Calu3 (cell line): Measurements from ENCODE around the gene SNAPC4. TPM values are rescaled to one million over a fixed set of nuclear protein-coding genes. Genes with fewer than 3 reads are reported as not detected.

Experiments
- BruUV-seq: library from RNA; stranded (reverse); fragments of 400-500 nt; replicated peaks from 2 replicates; lab custom pipeline; 2021; lab: Mats Ljungman, UMichigan
- CTCF ChIA-PET: fragments of 300-600 bp; sonication (Branson Sonifier 250); formaldehyde crosslinking; loops from one replicate; lab custom pipeline; 2022; ENCODE audit warnings: antibody characterized with exemption; lab: Charles Lee
- DNase-seq: peaks from one replicate; pipeline ENCODE4 v3.0.0; 2022
- H3K27ac Mint-ChIP-seq: one replicate; pipeline ENCODE4 v1.8.0; 2022; ENCODE audit warnings: mixed read lengths; ENCODE audit not compliant: unreplicated experiment
- H3K27me3 Mint-ChIP-seq: one replicate; pipeline ENCODE4 v1.8.0; 2022; ENCODE audit warnings: mixed read lengths; ENCODE audit not compliant: unreplicated experiment
- H3K36me3 Mint-ChIP-seq: one replicate; pipeline ENCODE4 v1.8.0; 2022; ENCODE audit warnings: mild to moderate bottlenecking, moderate library complexity, mixed read lengths; ENCODE audit not compliant: insufficient read depth, unreplicated experiment
- H3K4me1 Mint-ChIP-seq: one replicate; pipeline ENCODE4 v1.8.0; 2022; ENCODE audit warnings: mild to moderate bottlenecking, low read depth, mixed read lengths; ENCODE audit not compliant: unreplicated experiment
- H3K4me3 Mint-ChIP-seq: one replicate; pipeline ENCODE4 v1.8.0; 2022; ENCODE audit warnings: mild to moderate bottlenecking, low read depth, moderate library complexity, mixed read lengths; ENCODE audit not compliant: unreplicated experiment
- H3K9me3 Mint-ChIP-seq: one replicate; pipeline ENCODE4 v1.8.0; 2022; ENCODE audit warnings: low read depth, mixed read lengths; ENCODE audit not compliant: unreplicated experiment
- intact Hi-C: fragments of 100-400 bp; cut with micrococcal nuclease; formaldehyde crosslinking; loops from one replicate; pipeline ENCODE4 v1.10.0; 2022; ENCODE audit not compliant: unreplicated experiment
- total RNA-seq: library from RNA; stranded (reverse); gene quantifications from 2 replicates; pipeline ENCODE4 v1.2.3, GENCODE V29; 2022
- TF ChIP-seq, protein P1 (sequence below): fragments of 200-600 bp; IDR thresholded peaks from one replicate; pipeline ENCODE4 v1.8.0; 2022; ENCODE audit warnings: antibody characterized with exemption; ENCODE audit not compliant: unreplicated experiment

SNAPC4 gene
- total RNA-seq, 1 experiment from 2014 or later: 10.5 TPM

- TF ChIP-seq, protein P1, sequence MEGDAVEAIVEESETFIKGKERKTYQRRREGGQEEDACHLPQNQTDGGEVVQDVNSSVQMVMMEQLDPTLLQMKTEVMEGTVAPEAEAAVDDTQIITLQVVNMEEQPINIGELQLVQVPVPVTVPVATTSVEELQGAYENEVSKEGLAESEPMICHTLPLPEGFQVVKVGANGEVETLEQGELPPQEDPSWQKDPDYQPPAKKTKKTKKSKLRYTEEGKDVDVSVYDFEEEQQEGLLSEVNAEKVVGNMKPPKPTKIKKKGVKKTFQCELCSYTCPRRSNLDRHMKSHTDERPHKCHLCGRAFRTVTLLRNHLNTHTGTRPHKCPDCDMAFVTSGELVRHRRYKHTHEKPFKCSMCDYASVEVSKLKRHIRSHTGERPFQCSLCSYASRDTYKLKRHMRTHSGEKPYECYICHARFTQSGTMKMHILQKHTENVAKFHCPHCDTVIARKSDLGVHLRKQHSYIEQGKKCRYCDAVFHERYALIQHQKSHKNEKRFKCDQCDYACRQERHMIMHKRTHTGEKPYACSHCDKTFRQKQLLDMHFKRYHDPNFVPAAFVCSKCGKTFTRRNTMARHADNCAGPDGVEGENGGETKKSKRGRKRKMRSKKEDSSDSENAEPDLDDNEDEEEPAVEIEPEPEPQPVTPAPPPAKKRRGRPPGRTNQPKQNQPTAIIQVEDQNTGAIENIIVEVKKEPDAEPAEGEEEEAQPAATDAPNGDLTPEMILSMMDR: no peak
- H3K27ac Mint-ChIP-seq: no peak overlapping the region
- CTCF ChIA-PET: no interaction called here
These were observed 34.2 kb downstream of the SNAPC4 start for GRCh38 chr9:136365775-136366222.

DNA sequence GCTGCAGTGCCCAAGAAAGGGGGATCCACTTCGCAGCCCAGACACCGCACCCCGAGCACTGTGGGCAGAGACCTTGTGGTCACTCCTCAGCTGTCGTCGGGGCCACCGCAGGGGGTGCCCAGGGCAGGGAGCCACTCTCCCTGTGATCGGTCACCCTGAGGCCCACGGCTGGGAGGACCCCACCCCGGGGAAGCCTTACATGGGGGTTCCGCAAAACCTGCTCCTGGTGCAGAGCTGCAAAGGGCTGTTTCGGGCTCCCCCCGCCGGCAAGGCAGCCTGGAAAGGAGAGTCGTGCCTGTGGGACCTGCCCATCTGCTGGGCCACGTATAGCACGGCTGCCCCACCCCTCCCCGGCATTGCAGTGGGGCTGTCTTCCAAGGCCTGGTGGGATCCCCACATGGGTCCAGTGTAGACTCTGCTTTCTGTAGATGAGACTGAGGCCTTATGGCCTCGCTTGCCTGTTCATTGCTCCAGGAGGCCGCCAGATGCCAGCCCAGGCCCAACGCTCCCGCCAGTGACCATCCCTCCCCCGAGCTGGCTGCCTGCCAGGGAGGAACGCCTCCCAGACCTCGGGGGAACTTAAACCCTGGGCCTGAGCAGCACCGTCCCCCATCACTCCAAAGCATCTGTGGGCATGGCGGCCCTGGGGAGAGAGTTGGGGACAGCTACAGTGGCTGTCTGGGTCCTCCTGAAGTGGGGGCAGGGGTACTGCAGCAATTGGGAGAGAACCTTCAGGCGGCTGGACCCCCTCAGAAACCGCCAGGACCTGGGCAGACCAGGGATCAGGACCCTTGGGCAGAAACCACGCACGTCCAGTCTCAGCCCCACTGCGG lies 34.8 kb downstream of the SNAPC4 start:
- intact Hi-C loops: no loop called here
- CTCF ChIA-PET: no interaction called here
- no peaks in the 10 kb centered on the region for H3K27me3 Mint-ChIP-seq
- H3K27ac Mint-ChIP-seq: no peak overlapping the region
- TF ChIP-seq, protein P1: no peak
- H3K4me3 Mint-ChIP-seq: no peak overlapping the region
- no TSS peak for BruUV-seq
- DNase-seq: no peak
- H3K4me1 Mint-ChIP-seq: no peaks in the 10 kb centered on the region
- H3K36me3 Mint-ChIP-seq: peaks cover 37% of the 10 kb centered on the region
- H3K9me3 Mint-ChIP-seq: no peaks in the 10 kb centered on the region

More at GRCh38 chr9:136365775-136366222, 34.2 kb downstream of the SNAPC4 start:
- no peaks in the 10 kb centered on the region for H3K9me3 Mint-ChIP-seq
- BruUV-seq: no TSS peak
- no peak for DNase-seq
- no peak overlapping the region for H3K4me3 Mint-ChIP-seq
- H3K27me3 Mint-ChIP-seq: no peaks in the 10 kb centered on the region
- H3K4me1 Mint-ChIP-seq: no peaks in the 10 kb centered on the region
- intact Hi-C loops: no loop called here
- H3K36me3 Mint-ChIP-seq: peaks cover 32% of the 10 kb centered on the region

- TF ChIP-seq, protein P1: peak; percentile 5
- intact Hi-C loops: no loop called here
- DNase-seq: no peak
- no peaks in the 10 kb centered on the region for H3K27me3 Mint-ChIP-seq
- TSS peak; percentile 59 for BruUV-seq
- peak overlapping the region; percentile 67 for H3K4me3 Mint-ChIP-seq
- CTCF ChIA-PET: interaction anchor here (1.3 to 1.6 kb wide), 2 partner anchors 19 to 32 kb away, joined by 3 to 7 read pairs; no protein-coding TSS in a partner anchor
- no peaks in the 10 kb centered on the region for H3K4me1 Mint-ChIP-seq
- no peak overlapping the region for H3K27ac Mint-ChIP-seq
- H3K9me3 Mint-ChIP-seq: no peaks in the 10 kb centered on the region
- H3K36me3 Mint-ChIP-seq: peaks cover 40% of the 10 kb centered on the region
These were observed 35.8 kb downstream of the SNAPC4 start for GRCh38 chr9:136363949-136364748.

DNA sequence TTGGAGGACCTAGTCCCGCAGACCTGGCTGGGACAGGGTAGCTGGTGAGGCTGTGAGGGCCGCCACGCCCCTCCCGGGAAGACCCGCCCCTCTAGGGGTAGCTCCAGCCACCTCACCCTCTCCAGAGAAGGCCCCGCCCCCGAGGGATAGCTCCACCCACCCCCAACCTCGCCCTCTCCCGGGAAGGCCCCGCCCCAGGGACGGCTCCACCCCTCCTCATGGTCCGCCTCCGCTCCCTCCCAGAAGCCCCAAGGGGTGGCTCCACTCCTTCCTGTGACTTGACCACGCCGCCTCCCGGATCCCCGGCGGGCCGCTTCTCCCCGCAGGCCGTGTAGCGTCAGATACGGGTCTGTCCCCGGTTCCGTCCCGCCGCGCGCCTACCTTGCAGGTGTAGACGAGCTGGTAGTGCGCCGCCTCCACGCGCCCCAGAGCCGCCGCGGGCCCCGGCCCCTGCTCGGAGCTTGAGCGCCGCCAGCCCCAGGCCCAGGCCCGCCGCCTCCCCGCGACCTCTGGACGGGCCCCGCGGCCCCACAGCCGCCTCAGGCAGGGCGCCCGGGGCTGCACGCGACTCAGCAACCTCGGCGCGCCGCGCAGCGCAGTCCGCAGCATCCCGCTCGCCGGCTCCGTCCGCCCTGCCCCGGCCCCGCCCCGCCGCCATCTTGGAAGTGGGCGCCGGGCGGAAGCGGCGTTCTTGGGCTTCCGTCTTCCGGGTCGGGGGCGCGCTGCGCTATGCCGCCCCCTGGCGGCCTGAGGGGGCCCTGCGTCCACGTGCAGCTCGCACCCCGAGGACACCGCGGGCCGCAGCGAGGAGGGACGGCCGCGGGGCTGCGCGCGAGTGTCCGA lies 36.6 kb downstream of the SNAPC4 start, which contains the start of gene DNLZ:
DNLZ (minus strand) TSS at position 639 of the 843 bp plus-strand sequence; CDS start at position 609, 30 bp downstream.
- H3K9me3 Mint-ChIP-seq: no peaks in the 10 kb centered on the region
- TF ChIP-seq, protein P1: peak; percentile 76
- H3K27ac Mint-ChIP-seq: no peak within 1 kb of the TSS
- no TSS peak for BruUV-seq
- no peaks in the 10 kb centered on the region for H3K4me1 Mint-ChIP-seq
- peak; percentile 94 for DNase-seq
- peak within 1 kb of the TSS; percentile 67 for H3K4me3 Mint-ChIP-seq
- intact Hi-C loops: no loop called here
- CTCF ChIA-PET: interaction anchor here (1.0 to 1.6 kb wide), 4 partner anchors 9 to 33 kb away, joined by 3 to 7 read pairs (median 5); no protein-coding TSS in a partner anchor
- peaks cover 40% of the 10 kb centered on the region for H3K36me3 Mint-ChIP-seq
- no peaks in the 10 kb centered on the region for H3K27me3 Mint-ChIP-seq
